Uterus (tissue), 2 donors: ENCODE data around the gene FIBCD1.

Source experiments
- POLR2A ChIP-seq, 2 donors: fragments of 450-650 bp; IDR thresholded peaks; one replicate each; pipeline ENCODE4 v1.6.1; 2016; ENCODE audit warnings: antibody characterized with exemption in 2 of 2, mild to moderate bottlenecking in 1 of 2, moderate library complexity in 1 of 2
- TF ChIP-seq, protein P1 (sequence below), 4 experiments: fragments of 200-600 bp in 2 of 4; fragments of 450-650 bp in 2 of 4; sonication (generic) in 2 of 4; IDR thresholded peaks; one replicate each; pipeline ENCODE4 v1.5.1; 2016 to 2019; ENCODE audit warnings: antibody characterized with exemption in 4 of 4, mild to moderate bottlenecking in 2 of 4, moderate library complexity in 1 of 4

DNA sequence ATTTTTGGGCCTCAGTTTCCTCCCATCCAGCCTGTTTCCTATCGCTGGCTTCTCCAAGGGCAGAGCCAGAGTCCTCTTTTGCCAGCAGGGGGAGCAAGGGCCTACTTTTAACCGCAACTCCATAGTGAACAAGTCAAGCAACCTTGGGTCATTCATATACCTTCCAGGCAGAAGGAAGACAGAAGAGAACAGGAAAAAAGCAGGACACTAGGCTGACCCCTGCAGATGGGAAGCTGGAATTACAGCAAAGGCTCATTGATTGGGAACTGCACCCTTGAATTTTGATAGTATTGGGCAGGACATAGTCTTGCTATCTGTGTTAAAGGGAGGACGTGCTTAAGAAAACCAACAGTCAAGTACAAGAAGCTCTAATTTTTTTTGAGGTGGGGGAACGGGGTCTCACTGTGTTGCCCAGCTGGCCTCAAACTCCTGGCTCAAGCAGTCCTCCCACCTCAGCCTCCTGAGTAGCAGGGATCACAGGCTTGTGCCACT is 72.5 kb downstream of the FIBCD1 start:
- TF ChIP-seq, protein P1, sequence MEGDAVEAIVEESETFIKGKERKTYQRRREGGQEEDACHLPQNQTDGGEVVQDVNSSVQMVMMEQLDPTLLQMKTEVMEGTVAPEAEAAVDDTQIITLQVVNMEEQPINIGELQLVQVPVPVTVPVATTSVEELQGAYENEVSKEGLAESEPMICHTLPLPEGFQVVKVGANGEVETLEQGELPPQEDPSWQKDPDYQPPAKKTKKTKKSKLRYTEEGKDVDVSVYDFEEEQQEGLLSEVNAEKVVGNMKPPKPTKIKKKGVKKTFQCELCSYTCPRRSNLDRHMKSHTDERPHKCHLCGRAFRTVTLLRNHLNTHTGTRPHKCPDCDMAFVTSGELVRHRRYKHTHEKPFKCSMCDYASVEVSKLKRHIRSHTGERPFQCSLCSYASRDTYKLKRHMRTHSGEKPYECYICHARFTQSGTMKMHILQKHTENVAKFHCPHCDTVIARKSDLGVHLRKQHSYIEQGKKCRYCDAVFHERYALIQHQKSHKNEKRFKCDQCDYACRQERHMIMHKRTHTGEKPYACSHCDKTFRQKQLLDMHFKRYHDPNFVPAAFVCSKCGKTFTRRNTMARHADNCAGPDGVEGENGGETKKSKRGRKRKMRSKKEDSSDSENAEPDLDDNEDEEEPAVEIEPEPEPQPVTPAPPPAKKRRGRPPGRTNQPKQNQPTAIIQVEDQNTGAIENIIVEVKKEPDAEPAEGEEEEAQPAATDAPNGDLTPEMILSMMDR (IDR thresholded peaks at IDR 0.05), result peak; percentile 60 to 78 (median 72)
- no peak for TF ChIP-seq POLR2A (IDR thresholded peaks at IDR 0.05)
